HPDE6-E6E7 (cell line): ENCODE results near the gene CCDC57.
"Not testable (repeated sequence)": the region's sequence is repeated elsewhere in the genome, so short reads cannot be mapped to it uniquely, and the experiment has no call there.

Experiments used
- DNase-seq: peaks from one replicate; pipeline ENCODE4 v3.0.0; 2011; ENCODE audit warnings: missing footprints; ENCODE audit errors: extremely low spot score

The CCDC57 gene

GRCh38 chr17:82175951-82176350 is 36.7 kb downstream of the CCDC57 start:
- DNase-seq = no peak

GRCh38 chr17:82175201-82175600 is 37.4 kb downstream of the CCDC57 start:
- no peak for DNase-seq

- not testable (repeated sequence) for DNase-seq
These were observed 38.4 kb downstream of the CCDC57 start for GRCh38 chr17:82174042-82174857.

- DNase-seq = no peak
These were observed 39.1 kb downstream of the CCDC57 start for GRCh38 chr17:82173351-82174041.

GRCh38 chr17:82172486-82173160 is 40.0 kb downstream of the CCDC57 start:
- no peak for DNase-seq

- no peak for DNase-seq
These were observed 40.8 kb downstream of the CCDC57 start for GRCh38 chr17:82171750-82172375.

- DNase-seq = no peak
These were observed 42.2 kb downstream of the CCDC57 start for GRCh38 chr17:82170412-82170961.

GRCh38 chr17:82168568-82168967 is 44.1 kb downstream of the CCDC57 start:
- no peak for DNase-seq

- no peak for DNase-seq
These were observed 45.6 kb downstream of the CCDC57 start for GRCh38 chr17:82167028-82167427.

- no peak for DNase-seq
These were observed 47.8 kb downstream of the CCDC57 start for GRCh38 chr17:82164853-82165252.

- DNase-seq = no peak
These were observed 51.4 kb downstream of the CCDC57 start for GRCh38 chr17:82161216-82161615.

GRCh38 chr17:82160075-82160474 is 52.6 kb downstream of the CCDC57 start:
- no peak for DNase-seq

- DNase-seq = no peak
These were observed 53.8 kb downstream of the CCDC57 start for GRCh38 chr17:82158825-82159224.

- DNase-seq = no peak
These were observed 55.3 kb downstream of the CCDC57 start for GRCh38 chr17:82157046-82158035.

- no peak for DNase-seq
These were observed 56.2 kb downstream of the CCDC57 start for GRCh38 chr17:82156284-82156925.

GRCh38 chr17:82155606-82156005 is 57.0 kb downstream of the CCDC57 start:
- DNase-seq = no peak

GRCh38 chr17:82154881-82155331 is 57.7 kb downstream of the CCDC57 start:
- DNase-seq = no peak

- peak; percentile 91 for DNase-seq
These were observed 58.8 kb downstream of the CCDC57 start for GRCh38 chr17:82153745-82154375.

GRCh38 chr17:82153295-82153691 is 59.3 kb downstream of the CCDC57 start:
- DNase-seq = no peak
